ENCODE measurements around the gene CDKN2C. TPM values are rescaled to one million over a fixed set of nuclear protein-coding genes. Genes with fewer than 3 reads are reported as not detected.

Gene CDKN2C
- total RNA-seq, 4 donors from 2014 or later = 37.1 to 75.2 (median 51.2) TPM

- no peak for TF ChIP-seq CTCF (IDR thresholded peaks at IDR 0.05; ENCODE audit: low read depth)
These were observed 16.6 kb downstream of the CDKN2C start for GRCh38 chr1:50986653-50987052.

GRCh38 chr1:50989694-50990093 is 19.6 kb downstream of the CDKN2C start:
- no peak for TF ChIP-seq CTCF (IDR thresholded peaks at IDR 0.05; ENCODE audit: low read depth)

GRCh38 chr1:50992532-50993318 is 22.7 kb downstream of the CDKN2C start:
- TF ChIP-seq CTCF (IDR thresholded peaks at IDR 0.05; ENCODE audit: low read depth) = no peak

GRCh38 chr1:50993645-50994044 is 23.6 kb downstream of the CDKN2C start:
- TF ChIP-seq CTCF (IDR thresholded peaks at IDR 0.05; ENCODE audit: low read depth) = no peak

GRCh38 chr1:50994997-50995396 is 25.0 kb downstream of the CDKN2C start:
- TF ChIP-seq CTCF (IDR thresholded peaks at IDR 0.05; ENCODE audit: low read depth) = no peak

- TF ChIP-seq CTCF (IDR thresholded peaks at IDR 0.05; ENCODE audit: low read depth) = no peak
These were observed 25.6 kb downstream of the CDKN2C start for GRCh38 chr1:50995651-50996050.

- TF ChIP-seq CTCF (IDR thresholded peaks at IDR 0.05; ENCODE audit: low read depth) = no peak
These were observed 26.0 kb downstream of the CDKN2C start for GRCh38 chr1:50996083-50996482.

Measured in subcutaneous adipose tissue (tissue), 4 donors.